H1 (cell line): Measurements from ENCODE around the gene DRC3. TPM values are rescaled to one million over a fixed set of nuclear protein-coding genes. Genes with fewer than 3 reads are reported as not detected.

Experiments used
- BRCA1 ChIP-seq: IDR thresholded peaks from 2 replicates; pipeline ENCODE4 v1.6.1; 2012; ENCODE audit warnings: low read depth, low read length, improper control_type of control experiment
- CBX5 ChIP-seq: fragments of 300-800, 300-1000 bp; sonication (generic); IDR thresholded peaks from 2 replicates; pipeline ENCODE4 v1.7.1; 2016; ENCODE audit warnings: antibody characterized with exemption, low read length, low read depth
- GABPA ChIP-seq: IDR thresholded peaks from 2 replicates; pipeline ENCODE4 v1.6.1; 2011; ENCODE audit warnings: mild to moderate bottlenecking, low read length, moderate library complexity, borderline replicate concordance; ENCODE audit not compliant: insufficient read depth
- JUND ChIP-seq: IDR thresholded peaks from 2 replicates; pipeline ENCODE4 v1.6.1; 2011; ENCODE audit warnings: mild to moderate bottlenecking, improper control_type of control experiment, low read length
- SUZ12 ChIP-seq: fragments of 200-600 bp; sonication (generic); IDR thresholded peaks from 2 replicates; pipeline ENCODE4 v1.6.1; 2012; ENCODE audit warnings: mild to moderate bottlenecking, inconsistent platforms, low read length, moderate library complexity, mixed read lengths
- YY1 ChIP-seq: IDR thresholded peaks from 2 replicates; pipeline ENCODE4 v1.6.1; 2011; ENCODE audit warnings: low read depth, mild to moderate bottlenecking, low read length
- polyA plus RNA-seq, 7 experiments: library from polyadenylated mRNA; depleted of rRNA in 3 of 7; stranded (reverse) in 5 of 7; unstranded in 2 of 7; fragments of >200 nt in 5 of 7; fragments of 200-250 nt in 2 of 7; gene quantifications; 1 replicate in 5 of 7; 2 replicates in 1 of 7; 4 replicates in 1 of 7; pipeline versions ENCODE4 v1.2.1 to v1.2.3, GENCODE V29; 2011 to 2013; ENCODE audit warnings: missing spikeins in 2 of 7, mixed read lengths in 2 of 7
- total RNA-seq: library from RNA; stranded (reverse); fragmentation: NEBNext Ultra II Directional; extraction: Animal tissue kit (Norgen Biotek cat#: 25700); gene quantifications from 2 replicates; pipeline ENCODE4 v1.2.1, GENCODE V29; 2021

DRC3 gene
- total and polyA plus RNA-seq, 2 of the 8 experiments (the other 6 are each of a cell fraction or from before 2014, with no cell fraction given): 0.59 TPM; not detected in 1

- no peak for TF ChIP-seq SUZ12
- TF ChIP-seq YY1: no peak
- TF ChIP-seq BRCA1: no peak
- TF ChIP-seq CBX5: no peak
- no peak for TF ChIP-seq JUND
- no peak for TF ChIP-seq GABPA
Observed at GRCh38 chr17:17985555-17985954, 12.9 kb downstream of the DRC3 start (continued).
